HG03108 (cell line): ENCODE results near the gene LMBR1L.
"Not testable (repeated sequence)": the region's sequence is repeated elsewhere in the genome, so short reads cannot be mapped to it uniquely, and the experiment has no call there.

Source experiments
- ATAC-seq: cut with Tn5 transposase; IDR thresholded peaks from one replicate; pipeline ENCODE4 v1.9.1; 2021; ENCODE audit warnings: moderate library complexity; ENCODE audit not compliant: unreplicated experiment

Gene LMBR1L

DNA sequence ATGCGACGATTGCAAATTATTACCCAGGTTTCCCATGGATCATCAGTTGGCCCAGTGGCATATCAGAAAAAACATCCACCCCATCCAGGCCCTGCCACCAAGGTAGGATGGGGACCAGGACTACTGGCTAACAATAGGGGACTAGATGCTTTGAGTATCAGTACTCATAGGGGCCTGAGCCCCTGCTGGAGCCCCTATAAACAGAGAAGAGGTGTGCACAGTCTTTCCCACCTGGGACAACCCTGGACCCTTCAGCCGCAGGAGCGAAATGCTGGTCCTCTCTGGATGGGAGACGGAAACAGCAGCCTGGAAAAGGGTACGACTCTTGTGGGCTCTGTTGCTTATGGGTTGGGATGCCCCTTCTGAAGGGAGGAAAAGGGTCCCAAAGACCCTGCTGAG is 21.7 kb downstream of the LMBR1L start:
- no peak for ATAC-seq

DNA sequence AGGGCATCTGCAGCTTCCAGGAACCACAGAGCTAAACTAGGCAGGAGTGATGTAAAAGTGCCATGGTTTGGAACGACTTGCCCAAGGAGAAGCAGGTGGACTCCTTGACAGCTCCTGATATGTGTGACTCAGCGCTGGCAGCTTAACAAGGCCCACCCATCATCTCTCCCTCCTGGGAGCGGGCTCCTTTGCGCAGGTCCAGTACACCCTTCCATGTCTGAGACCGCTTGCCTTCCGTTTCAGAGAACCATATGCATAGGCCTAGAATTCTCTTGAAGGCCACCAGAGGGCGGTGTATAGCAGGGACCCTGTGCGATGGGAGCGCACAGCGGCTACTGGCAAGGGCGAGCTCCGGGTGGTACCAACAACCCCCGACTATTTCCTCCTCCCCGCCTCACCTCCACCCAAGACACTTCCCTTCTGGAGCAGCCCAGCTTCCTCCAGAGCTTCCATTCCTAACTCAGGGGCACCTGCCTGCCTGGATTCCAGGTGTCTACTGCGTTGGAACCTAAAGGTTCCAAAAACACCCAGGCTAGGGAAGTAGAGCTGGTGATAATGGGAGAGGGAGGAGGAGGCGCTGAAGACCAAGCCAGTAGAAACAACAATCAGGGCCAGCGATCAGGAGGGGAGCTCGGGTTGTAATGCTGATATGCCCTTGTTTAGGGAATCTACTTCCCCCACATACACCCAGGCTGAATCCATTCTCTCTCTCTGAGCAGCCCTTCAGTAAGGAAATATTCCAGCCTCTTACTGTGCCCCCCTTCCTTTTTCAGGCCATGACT is 22.3 kb downstream of the LMBR1L start:
- peak; percentile 70 for ATAC-seq

DNA sequence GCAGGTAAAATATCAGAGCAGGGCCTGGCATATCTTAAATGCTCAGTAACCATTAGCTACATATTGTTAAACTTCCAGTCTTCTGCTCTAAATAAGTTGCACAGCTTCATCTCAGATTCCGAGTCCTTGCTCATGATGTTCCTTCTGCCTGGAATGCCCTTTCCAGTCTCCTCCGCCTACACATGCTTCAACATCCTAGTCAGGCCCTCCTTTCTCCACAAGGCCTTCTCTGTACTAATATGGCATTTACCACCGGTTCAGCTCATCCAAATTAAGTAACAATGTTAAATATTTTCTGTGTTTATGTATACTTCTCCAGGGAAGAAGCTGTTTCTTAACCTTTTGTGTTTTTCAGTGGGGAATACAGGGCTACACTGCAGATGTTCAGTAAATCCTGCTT is 24.5 kb downstream of the LMBR1L start:
- no peak for ATAC-seq

DNA sequence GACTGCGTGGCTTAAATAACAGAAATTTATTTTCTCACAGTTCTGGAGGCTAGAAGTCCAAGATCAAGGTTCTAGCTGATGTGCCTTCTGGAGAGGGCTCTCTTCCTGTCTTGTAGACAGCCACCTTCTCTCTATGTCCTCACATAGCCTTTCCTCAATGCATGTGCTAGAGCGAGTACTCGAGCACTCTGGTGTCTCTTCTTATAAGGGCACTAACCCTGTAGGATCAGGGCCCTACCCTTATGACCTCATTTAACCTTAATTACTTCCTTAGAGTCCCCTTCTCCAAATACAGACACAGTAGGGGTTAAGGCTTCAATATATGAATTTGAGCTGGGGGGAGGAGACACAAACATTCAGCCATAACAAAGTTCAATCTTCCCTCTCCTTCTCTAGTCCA is 26.2 kb downstream of the LMBR1L start:
- ATAC-seq = no peak

DNA sequence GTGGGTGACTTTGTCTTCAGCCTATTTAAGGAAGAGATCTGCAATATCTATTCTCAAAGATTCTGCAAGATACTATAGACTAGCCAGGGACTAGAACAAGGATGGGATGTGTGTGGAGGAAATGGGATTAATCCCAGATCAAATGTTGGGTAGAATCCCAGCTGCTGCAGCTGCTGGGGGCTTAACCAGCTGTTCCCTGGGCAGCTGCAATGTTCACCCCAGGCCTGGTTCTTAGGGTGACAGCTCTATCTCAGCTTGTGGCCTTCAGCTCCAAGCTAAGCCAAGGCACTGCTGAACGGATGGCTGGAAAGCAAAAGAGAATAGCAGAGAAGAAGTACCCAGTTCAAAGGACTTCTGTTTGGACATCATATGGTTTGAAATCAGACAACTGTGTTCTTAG is 30.9 kb downstream of the LMBR1L start:
- no peak for ATAC-seq

DNA sequence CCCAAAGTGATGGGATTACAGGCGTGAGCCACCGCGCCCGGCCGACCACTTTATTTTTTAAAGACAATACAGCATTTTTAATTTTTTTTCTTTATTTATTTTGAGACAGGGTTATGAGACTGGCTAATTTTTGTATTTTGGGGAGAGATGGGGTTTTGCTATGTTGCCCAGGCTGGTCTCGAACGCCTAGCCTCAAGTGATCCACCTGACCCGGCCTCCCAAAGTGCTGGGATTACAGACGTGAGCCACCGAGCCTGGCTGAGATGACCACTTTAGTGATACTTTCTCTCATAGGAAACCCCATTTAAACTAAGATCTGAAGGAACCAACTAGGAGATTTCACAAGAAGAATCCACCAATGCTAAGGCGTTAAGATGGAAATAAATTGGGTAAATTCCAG is 39.7 kb downstream of the LMBR1L start:
- ATAC-seq = no peak

DNA sequence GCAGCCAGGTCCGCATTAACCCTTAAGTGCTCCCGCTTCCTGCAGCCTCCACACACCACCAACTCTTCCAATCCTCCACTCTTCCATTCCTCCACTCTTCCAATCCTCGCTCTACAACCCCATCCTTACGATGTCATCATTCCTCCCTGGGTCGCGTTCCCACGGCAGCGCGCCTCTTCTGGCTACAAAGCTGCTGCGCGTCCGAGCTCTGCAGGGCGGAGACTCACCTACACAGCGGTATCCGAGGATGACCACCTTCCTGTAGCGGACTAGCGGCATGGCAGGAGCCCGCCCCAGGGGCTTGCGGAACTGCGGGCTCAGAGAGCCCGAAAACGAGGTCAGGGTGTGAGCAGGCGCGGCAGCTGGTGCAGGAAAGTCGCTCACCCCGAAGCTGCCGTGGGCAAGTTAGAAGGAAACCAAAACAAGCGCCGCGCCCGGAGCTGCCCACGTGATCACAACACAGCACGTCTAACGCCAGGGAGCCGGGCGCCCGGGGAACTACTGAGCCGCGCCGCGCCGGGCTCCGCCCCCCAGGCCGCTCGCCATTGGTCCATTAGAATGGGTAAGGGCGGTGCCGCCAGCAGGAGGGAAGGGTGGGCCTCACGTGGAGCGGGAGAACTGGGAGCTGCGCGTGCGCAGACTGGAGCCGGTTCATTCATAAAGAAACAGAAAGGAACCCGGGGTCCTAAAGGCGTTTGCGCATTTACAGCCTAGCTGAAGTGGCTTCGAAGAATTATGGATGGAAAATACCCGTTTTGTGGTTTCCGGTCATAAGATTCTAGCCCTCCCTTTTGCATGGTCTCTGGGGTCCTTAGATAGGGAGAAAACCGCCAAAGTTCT is 40.9 kb downstream of the LMBR1L start, which contains the start of gene RHEBL1:
RHEBL1 (minus strand) TSS at position 473 of the 840 bp plus-strand sequence; CDS start at position 279, 194 bp downstream.
- peak; percentile 97 for ATAC-seq

DNA sequence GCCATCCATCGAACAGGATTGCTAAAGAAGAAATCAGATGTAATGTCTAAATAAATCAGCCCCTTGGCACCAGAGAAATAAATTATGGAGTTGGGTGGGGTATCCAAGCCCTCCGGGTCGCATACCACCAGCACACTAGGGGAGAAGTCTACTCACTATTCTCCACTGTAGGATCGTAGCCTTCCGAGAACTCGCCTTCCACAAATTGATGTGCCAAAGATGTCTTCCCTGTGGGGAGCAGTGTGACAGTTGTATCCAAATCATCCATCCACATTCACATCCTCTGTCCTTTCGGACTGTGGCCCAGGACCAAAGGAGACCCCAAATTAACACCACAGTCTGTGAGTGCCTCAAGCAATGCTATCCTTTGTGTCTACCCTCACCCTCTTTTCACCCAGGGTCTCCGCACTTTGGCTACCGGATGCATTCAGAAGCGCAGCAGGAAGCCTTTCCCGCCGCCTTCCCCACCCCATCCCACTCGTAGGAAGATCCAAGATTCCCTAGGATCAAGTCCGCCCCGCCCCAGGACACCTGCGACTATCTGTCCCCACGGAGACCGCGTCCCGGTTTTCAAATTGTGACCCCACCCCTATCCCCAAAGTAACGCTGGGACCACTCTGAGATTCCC is 41.7 kb downstream of the LMBR1L start:
- no peak for ATAC-seq

DNA sequence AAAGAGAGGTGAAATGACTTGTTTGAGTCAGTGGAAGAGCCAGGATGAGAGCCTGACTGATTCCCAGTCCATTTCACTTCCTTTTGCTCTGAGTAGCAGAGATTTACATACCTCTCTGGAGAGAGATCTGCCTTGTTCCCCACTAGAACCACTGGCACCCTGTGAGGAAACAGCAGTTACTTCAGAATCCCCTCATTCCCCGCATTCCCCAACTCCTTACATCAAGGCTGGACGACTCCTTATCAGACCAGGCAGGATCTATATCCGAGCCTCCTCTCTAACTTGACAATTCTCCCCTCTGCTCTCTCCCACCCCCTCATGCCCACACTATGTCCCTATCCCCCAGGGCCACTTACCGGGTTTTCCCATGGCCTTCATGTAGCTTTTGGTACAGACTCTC is 44.5 kb downstream of the LMBR1L start:
- ATAC-seq = no peak

DNA sequence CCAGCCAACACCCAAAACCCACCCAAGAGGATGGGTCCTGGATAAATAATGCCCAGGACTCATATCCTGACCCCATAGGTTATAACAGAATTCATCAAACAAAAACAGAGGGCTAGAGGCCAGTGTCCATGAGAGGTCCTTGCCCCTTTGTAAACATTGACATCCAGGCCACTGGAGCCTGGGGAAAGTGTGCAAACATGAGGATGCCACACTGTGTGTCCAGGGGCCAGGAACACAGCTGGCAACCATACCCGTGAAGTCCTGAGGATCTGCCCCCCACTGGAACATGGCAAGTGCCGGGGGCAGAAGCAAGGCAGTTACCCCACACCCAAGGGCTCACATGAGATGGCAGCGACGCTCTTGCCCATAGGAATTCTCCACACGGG is 45.9 kb downstream of the LMBR1L start:
- ATAC-seq = no peak

DNA sequence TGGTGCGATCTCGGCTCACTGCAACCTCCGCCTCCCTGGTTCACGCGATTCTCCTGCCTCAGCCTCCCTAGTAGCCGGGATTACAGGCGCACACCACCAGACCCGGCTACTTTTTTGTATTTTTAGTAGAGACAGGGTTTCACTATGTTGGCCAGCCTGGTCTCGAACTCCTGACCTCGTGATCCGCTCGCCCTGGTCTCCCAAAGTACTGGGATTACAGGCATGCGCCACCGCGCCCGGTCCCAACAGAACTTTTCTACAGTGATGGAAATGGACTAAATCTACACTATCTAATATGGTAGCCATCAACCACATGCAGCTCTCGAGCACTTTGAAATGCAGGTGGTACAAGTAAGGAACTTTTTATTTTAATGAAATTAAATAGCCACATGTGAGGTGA is 48.7 kb downstream of the LMBR1L start:
- not testable (repeated sequence) for ATAC-seq

DNA sequence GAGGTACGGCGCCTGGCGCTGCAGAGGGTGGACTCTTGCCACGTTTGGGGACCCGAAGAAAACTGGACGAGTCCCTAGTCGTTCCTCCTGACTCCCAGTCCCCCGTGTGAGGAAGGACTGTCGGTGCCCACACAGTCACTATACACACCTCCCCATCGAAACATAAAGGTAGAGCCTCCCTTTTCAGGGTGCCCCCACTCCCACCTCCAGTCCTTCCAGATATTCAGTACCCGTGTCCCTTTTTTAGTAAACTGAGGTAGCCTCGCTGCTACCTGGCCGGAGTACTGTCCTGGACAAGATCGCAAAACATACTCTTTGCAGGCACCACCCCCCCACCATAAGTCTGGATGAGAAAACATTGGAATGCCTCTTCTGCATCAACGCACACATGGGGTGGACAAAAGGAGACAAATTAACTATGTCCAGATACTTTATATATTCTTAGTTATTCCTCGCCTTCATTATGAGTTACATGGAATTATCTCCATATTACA is 49.4 kb downstream of the LMBR1L start:
- no peak for ATAC-seq

DNA sequence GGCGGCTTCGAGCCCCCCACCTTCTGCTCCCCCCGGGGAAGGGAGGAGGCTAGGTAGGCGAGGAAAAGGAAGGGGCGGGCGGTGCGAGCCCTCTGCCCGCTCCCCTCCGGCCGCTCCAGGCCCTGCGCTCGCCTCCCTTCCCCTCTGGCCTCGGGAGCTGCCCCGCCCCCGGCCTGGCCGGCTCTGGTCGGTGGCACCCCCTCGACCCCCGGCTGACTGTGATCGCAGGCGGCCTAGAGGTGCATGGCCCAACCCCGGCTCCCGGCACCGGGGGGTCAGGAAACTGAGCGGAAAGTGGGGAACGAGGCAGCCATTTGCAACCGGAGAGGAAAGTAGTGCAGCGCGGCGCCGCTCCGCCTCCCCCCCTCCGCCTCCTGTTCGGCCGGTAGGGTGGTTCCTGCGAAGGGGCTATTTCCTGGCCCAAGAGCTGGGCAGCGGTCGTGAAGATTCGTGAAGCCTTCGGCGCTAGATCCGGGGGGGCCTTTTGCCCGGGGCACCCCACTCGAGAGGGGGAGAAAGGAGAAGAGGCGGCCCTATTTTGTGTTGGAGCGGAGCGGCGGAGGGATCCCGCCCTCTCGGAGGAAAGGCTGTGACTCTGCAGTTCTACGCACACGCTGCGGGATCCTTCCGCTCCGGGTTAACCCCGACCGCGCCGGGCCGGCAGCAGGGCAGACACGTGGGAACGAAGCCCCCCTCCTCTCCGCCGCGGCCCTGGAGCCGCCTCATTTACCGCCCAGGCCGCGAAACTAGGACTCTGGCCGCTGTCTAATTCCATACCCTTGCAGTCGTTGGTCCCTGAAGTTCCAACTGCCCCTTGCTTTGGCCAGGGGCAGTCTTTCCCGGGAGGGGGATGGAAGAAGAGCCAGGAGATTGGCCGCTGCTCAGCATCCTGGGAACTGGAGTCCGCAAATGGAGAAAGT is 50.1 kb downstream of the LMBR1L start, which contains the start of gene KMT2D:
KMT2D (minus strand) TSS at position 558 of the 920 bp plus-strand sequence. CDS start 5,470 bp downstream, outside the sequence.
- ATAC-seq = peak; percentile 52

DNA sequence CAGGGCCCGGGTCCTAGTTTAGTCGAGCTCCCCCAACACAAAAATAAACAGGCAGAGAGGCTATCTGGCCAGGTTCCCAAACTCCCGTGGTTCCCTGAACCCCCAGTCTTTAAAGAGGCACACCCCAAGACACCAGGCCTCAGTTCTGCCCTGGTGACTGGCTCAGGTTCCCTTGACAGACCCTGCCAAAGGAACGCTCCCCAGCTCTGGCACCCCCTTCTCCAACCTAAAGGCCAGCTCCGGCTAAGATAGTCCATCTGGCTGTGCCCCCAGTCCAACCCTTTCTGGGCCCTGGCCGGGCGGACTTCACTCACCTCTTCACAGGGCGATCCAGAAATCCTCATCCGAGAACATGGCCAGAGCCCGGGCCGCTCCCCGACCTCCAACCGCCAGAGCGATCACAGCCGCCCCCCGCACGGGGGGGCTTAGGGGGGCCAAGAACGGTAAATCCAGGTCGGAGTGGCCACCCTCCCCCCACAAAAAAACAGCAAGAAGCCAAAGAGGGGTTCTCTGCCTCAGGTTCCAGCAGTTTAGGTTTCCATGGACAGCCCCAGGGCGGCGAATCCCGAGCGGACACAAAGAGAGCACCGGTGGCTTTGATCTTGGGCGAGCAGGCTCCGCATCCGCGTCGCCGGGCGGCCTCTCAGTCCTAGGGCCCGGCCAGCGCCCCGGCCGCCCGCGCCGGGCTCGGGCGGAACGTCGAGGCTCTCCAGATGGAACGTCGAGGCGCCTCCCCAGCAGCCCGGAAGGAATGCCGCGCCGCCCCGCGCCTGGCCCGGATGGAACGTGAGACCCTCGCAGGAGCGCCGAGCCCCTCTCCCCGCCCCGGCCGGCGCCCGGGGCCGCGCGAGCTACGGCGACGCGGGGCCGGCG is 51.1 kb downstream of the LMBR1L start:
- ATAC-seq = peak; percentile 8

DNA sequence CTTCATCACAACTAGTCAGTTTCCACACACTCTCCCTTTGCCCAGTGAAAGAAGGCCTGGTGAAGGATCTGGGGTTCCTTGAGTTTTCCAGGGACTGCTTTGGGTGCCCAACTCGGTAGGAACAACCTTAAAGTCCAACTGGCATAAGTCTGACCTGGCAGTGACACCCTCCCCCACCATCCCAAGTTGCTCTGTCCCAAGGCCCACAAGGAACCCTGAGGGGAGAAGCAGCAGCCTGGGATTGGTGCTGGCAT is 51.7 kb downstream of the LMBR1L start:
- no peak for ATAC-seq

DNA sequence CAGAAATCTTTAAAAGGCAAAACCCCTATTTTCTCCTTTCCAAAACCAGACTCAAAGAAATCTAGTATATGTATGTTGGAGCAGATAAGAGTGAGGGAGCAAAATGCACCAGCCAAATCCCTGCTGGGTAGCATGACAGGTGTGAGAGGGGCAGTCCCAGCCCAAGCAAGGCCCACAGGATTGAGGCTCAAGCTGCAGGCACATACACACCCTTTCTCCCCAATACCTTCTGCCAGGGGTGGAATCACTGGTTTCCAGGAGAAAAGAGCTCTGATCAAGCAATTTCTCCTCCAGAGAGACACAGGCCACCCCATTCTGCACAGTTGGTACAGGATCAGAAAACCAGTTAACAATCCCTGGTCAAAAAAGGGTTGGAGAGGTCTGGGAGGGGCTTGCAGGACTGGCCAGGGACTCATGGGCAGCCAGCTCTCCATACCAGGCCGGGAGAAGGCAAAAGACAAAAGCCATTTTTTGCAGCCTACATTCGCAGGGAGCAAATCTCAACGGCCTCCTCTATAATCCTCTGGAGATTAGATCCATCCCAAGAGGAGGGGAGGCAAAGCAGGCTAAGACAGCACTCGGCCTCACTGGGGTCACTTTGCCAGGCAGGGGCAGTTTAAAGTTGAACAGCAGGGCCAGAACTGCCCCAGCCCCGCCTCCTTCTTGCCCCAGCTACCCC is 52.1 kb downstream of the LMBR1L start:
- no peak for ATAC-seq

DNA sequence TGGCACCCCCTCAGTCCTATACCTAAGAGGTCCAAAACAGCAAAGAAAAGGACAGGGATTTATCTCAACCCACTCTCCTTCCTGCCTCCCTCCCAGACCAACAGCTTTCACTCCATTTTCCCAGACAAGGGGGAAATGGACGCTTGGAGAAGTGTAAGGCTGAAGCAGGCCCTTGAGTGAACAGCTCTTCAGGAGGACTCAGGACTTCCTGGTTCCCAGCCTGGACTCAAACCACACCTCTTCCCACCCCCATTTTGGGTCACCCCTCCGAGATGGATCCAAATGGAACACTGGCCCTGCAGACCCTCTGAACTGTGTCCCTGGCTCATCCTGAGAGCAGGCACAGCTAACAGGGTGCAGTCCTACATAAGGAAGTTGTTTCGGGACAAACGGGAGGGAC is 52.8 kb downstream of the LMBR1L start:
- no peak for ATAC-seq

DNA sequence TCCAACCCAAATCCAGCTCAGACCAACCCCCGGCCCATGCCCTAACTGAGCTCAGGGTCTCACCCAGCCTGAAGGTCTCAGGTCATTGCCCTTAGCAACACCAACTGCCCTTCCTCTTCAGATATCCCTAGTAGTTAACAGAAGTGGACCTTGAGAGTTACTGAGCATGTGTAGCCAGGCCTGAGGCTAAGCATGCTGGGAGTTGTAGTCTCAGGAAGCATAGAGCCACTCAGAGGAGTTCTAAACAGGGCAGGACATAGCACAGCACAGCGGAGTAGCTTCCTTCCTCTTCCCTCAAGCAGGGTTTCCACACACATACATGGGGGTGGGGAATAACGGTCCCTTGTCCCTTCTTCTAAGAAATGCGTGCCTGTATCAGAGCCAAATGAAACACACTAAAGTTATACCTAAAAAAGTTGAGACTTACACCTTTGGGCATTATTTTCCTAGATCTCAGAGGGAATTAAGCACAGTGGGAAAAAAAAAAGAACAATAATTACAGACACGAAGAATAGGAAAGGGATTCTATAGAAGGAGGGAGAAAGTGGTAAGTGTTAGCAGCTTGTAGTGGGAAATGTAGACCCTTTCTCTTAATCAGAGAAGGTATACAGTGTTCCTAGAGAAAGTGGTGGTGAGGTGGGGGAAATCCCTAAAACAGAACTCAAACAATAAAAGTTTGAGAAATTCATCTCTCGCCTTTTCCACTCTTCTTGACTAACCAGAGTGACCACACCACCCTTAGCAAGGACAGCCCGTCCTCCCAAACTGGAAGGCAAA is 54.5 kb downstream of the LMBR1L start:
- peak; percentile 48 for ATAC-seq
